LoVo (cell line): ENCODE data around the gene CCDC91.

Experiments used
- DNase-seq: peaks from one replicate; pipeline ENCODE4 v3.0.0-alpha.2; 2016; ENCODE audit warnings: low spot score

Gene CCDC91

GRCh38 chr12:28190321-28191050 is at the start of gene CCDC91:
Gene CCDC91 (plus strand): TSS chr12:28190456. CDS start chr12:28257216, 66,760 bp downstream.
- DNase-seq: peak; percentile 92

- DNase-seq: no peak
Observed at GRCh38 chr12:28144059-28144458, 46.2 kb upstream of the CCDC91 start.

- DNase-seq: no peak
Observed at GRCh38 chr12:28144532-28144931, 45.7 kb upstream of the CCDC91 start.

- DNase-seq: no peak
Observed at GRCh38 chr12:28145216-28145615, 45.0 kb upstream of the CCDC91 start.

- no peak for DNase-seq
Observed at GRCh38 chr12:28149279-28149678, 41.0 kb upstream of the CCDC91 start.

GRCh38 chr12:28156362-28156761 is 33.9 kb upstream of the CCDC91 start:
- DNase-seq: no peak

- no peak for DNase-seq
Observed at GRCh38 chr12:28156804-28157203, 33.5 kb upstream of the CCDC91 start.

- DNase-seq: no peak
Observed at GRCh38 chr12:28158353-28158752, 31.9 kb upstream of the CCDC91 start.

GRCh38 chr12:28159688-28160087 is 30.6 kb upstream of the CCDC91 start:
- DNase-seq: no peak

- no peak for DNase-seq
Observed at GRCh38 chr12:28161697-28162096, 28.6 kb upstream of the CCDC91 start.

GRCh38 chr12:28162697-28163096 is 27.6 kb upstream of the CCDC91 start:
- DNase-seq: no peak

GRCh38 chr12:28164644-28165275 is 25.5 kb upstream of the CCDC91 start:
- peak; percentile 63 for DNase-seq

- no peak for DNase-seq
Observed at GRCh38 chr12:28167981-28168485, 22.2 kb upstream of the CCDC91 start.

GRCh38 chr12:28171356-28172060 is 18.7 kb upstream of the CCDC91 start:
- no peak for DNase-seq

GRCh38 chr12:28172434-28173030 is 17.7 kb upstream of the CCDC91 start:
- peak; percentile 68 for DNase-seq

- no peak for DNase-seq
Observed at GRCh38 chr12:28173440-28173839, 16.8 kb upstream of the CCDC91 start.

- no peak for DNase-seq
Observed at GRCh38 chr12:28175098-28175589, 15.1 kb upstream of the CCDC91 start.

- DNase-seq: no peak
Observed at GRCh38 chr12:28176295-28176694, 14.0 kb upstream of the CCDC91 start.

GRCh38 chr12:28177461-28177860 is 12.8 kb upstream of the CCDC91 start:
- no peak for DNase-seq

GRCh38 chr12:28177905-28178304 is 12.4 kb upstream of the CCDC91 start:
- DNase-seq: no peak

- no peak for DNase-seq
Observed at GRCh38 chr12:28178775-28179174, 11.5 kb upstream of the CCDC91 start.

GRCh38 chr12:28180786-28181185 is 9.5 kb upstream of the CCDC91 start:
- DNase-seq: no peak
